Left kidney (tissue), 2 donors: ENCODE measurements around the gene ZSWIM8. TPM values are rescaled to one million over a fixed set of nuclear protein-coding genes. Genes with fewer than 3 reads are reported as not detected.
"Not testable (repeated sequence)": the region's sequence is repeated elsewhere in the genome, so short reads cannot be mapped to it uniquely, and the experiment has no call there.

Experiments
- DNase-seq: peaks from one replicate; pipeline ENCODE4 v3.0.0-alpha.2; 2013
- polyA plus RNA-seq: library from polyadenylated mRNA; unstranded; fragments of 120-200 nt; gene quantifications from one replicate; pipeline ENCODE4 v1.2.1, GENCODE V29; 2013; ENCODE audit not compliant: insufficient read length

ZSWIM8 gene
- polyA plus RNA-seq, 1 donor = 116 TPM

DNA sequence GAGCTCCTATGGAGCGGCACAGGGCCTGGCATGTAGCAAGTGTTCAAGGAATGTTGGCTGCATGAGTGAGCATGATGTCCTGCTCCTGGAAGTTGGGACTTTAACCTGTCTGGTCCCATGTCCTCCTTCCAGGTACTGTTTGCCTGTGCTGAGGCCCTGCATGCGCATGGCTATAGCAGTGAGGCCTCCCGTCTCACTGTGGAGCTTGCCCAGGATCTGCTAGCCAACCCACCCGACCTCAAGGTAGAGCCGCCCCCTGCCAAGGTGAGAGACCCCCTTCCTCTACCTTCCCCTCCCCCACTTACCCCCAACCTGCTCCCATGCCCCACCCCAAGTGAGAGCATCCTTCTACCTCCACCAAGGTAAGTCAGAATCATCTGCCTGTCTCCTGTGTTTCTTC lies 8.1 kb downstream of the ZSWIM8 start:
- DNase-seq = no peak

DNA sequence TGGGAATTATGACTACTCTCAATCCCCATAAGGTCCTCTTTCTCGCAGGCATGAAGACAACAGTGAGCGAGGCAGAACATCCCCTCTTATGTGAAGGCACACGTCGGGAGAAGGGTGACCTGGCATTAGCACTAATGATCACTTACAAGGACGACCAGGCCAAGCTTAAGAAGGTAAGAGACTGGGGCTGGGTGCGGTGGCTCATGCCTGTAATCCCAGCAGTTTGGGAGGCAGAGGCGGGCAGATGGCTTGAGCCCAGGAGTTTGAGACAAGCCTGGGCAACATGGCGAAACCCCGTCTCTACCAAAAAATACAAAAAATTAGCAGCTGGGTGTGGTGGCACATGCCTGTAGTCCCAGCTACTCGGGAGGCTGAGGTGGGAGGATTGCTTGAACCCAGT lies 10.1 kb downstream of the ZSWIM8 start:
- not testable (repeated sequence) for DNase-seq

DNA sequence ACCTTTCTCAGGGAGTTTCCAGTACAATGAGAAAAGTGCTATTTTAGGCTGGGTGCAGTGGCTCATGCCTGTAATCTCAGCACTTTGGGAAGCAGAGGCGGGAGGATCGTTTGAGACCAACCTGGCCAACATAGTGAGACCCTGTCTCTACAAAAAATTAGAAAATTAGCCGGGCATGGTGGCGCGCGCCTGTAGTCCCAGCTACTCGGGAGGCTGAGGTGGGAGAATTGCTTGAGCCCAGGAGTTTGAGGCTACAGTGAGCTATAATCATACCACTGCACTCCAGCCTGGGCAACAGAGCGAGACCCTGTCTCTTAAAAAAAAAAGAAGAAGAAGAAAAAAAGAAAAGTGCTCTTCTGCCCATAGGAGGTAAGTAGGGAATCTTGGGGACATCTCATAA lies 10.6 kb downstream of the ZSWIM8 start:
- DNase-seq = not testable (repeated sequence)

DNA sequence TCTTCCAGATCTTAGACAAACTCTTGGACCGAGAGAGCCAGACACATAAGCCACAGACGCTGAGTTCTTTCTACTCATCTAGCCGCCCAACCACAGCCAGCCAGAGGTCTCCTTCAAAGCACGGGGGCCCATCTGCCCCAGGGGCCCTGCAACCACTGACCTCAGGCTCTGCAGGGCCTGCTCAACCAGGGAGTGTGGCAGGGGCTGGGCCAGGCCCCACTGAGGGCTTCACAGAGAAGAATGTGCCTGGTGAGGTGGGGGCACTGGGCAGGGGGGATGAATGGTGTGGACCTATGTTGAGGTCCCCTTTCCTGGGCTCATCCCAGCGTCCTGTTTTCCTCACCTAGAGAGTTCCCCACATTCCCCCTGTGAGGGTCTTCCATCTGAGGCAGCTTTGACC lies 11.4 kb downstream of the ZSWIM8 start:
- DNase-seq = no peak

DNA sequence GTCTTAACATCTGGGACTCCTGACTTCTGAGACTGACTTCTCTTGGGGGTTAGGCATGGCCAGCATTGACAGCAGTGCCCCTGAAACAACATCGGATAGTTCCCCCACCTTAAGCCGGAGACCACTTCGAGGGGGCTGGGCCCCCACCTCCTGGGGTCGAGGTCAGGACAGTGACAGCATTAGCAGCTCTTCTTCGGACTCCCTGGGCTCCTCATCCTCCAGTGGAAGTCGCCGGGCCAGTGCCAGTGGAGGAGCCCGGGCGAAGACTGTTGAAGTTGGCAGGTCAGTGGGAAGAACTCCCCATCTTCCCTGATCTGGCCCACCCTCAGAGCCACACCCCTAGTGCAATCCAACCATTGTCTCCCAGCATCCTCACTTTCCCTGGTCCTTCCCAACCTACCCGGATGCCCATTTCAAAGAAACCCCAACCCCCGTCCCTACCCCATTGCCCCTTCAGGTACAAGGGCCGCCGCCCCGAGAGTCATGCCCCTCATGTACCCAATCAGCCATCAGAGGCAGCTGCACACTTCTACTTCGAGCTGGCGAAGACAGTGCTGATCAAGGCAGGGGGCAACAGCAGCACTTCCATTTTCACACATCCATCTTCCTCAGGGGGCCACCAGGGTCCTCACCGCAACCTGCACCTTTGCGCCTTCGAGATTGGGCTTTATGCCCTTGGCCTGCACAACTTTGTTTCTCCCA lies 12.1 kb downstream of the ZSWIM8 start:
- no peak for DNase-seq

DNA sequence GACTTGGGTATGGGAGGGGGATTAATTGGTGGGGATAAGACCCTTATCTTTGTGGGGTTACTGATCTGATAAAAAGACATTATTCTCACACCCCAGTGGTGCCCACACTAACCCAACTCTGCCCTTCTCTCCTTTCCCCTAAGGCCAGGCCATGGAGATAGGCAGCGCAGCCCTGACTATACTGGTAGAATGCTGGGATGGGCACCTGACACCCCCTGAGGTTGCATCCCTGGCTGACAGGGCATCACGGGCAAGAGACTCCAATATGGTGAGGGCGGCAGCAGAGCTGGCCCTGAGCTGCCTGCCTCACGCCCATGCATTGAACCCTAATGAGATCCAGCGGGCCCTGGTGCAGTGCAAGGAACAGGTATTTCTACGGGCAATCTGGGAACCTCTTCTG lies 12.7 kb downstream of the ZSWIM8 start:
- DNase-seq = no peak

DNA sequence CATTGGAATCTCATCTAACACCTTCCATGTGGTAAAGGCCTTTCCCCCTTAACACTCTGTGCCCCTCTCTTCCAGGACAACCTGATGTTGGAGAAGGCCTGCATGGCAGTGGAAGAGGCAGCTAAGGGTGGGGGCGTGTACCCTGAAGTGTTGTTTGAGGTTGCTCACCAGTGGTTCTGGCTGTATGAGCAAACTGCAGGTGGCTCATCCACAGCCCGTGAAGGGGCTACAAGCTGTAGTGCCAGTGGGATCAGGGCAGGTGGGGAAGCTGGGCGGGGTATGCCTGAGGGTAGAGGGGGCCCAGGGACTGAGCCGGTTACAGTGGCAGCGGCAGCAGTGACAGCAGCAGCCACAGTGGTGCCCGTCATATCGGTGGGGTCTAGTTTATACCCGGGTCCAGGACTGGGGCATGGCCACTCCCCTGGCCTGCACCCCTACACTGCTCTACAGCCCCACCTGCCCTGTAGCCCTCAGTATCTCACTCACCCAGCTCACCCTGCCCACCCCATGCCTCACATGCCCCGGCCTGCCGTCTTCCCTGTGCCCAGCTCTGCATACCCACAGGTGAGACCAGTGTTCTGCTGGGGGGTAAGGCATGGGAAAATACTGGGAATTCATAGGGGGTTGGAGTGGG lies 13.6 kb downstream of the ZSWIM8 start:
- no peak for DNase-seq

DNA sequence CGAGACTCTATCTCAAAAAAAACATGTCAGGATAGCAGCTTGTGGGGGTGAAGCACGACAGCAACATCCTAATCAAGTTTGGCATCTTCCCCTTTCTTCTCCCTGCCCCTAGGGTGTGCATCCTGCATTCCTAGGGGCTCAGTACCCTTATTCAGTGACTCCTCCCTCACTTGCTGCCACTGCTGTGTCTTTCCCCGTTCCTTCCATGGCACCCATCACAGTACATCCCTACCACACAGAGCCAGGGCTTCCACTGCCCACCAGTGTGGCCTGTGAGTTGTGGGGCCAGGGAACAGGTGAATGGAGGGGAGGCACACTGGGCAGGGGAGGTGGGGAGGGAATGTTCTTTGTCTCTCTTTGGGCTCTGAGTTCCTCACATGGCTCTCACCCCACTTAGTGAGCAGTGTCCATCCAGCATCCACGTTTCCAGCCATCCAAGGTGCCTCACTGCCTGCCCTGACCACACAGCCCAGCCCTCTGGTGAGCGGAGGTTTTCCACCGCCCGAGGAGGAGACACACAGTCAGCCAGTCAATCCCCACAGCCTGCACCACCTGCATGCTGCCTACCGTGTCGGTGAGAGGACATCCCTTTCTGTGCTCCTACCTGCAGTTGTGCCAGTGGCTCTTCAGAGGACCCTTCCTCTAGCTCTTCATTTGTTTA lies 14.6 kb downstream of the ZSWIM8 start:
- no peak for DNase-seq

DNA sequence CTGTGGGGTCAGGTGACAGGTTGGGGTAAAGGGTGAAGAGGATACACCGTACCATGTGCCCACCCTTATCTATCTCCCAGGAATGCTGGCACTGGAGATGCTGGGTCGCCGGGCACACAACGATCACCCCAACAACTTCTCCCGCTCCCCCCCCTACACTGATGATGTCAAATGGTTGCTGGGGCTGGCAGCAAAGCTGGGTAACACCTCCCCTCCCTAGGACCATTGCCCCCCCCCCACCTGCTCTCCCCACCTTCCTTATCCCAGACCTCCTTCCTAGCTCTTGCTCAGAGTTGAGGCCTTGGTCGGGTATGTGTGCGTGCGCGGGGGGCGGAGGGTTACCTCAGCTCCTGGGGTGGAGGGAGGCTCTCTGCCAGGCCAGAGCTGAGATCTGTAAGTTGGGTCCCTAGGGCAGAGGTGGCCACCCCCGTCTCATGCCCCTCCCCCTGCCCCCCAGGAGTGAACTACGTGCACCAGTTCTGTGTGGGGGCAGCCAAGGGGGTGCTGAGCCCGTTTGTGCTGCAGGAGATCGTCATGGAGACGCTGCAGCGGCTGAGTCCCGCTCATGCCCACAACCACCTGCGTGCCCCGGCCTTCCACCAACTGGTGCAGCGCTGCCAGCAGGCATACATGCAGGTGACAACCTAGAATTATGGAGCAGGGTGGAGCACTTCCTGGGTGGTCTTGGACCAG lies 15.3 kb downstream of the ZSWIM8 start:
- DNase-seq = no peak

DNA sequence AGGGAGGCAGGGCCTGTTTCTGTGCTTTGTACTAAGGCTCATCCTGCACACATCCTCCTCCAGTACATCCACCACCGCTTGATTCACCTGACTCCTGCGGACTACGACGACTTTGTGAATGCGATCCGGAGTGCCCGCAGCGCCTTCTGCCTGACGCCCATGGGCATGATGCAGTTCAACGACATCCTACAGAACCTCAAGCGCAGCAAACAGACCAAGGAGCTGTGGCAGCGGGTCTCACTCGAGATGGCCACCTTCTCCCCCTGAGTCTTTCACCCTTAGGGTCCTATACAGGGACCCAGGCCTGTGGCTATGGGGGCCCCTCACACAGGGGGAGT lies 15.8 kb downstream of the ZSWIM8 start:
- DNase-seq = no peak

DNA sequence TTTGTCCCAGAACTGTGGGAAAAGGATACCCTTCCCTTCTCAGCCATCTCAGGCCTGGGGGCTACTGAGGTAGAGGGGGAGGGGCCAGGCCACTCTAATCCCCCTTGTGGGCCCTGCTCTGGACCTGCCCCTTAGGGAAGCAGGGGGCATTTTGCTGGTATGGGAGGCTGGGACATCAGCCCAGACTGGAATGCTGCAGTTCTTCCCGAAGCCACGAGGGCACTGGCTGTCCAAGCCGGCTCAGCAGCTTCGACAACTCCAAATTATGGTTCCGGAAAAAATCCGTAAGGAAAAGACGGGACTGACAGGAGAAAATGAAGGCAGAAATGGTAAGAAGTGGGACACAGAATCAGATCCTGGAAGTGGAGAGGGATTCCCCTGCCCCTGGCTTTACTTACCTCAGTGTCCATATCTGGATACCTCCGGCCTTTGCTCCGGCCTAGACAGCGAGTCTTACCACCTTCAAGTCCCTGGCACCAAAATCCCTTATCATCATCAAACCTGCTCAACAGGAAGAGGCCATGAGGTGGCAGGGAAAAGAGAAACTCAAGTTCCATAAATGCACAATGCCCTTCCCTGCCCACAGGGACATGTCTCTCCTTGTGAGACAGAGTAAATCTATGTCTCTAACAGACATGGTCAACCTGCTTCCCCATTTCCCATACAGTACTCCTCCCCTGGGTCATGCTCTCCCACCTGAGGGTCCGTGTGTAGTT lies 17.0 kb downstream of the ZSWIM8 start:
- DNase-seq = no peak

DNA sequence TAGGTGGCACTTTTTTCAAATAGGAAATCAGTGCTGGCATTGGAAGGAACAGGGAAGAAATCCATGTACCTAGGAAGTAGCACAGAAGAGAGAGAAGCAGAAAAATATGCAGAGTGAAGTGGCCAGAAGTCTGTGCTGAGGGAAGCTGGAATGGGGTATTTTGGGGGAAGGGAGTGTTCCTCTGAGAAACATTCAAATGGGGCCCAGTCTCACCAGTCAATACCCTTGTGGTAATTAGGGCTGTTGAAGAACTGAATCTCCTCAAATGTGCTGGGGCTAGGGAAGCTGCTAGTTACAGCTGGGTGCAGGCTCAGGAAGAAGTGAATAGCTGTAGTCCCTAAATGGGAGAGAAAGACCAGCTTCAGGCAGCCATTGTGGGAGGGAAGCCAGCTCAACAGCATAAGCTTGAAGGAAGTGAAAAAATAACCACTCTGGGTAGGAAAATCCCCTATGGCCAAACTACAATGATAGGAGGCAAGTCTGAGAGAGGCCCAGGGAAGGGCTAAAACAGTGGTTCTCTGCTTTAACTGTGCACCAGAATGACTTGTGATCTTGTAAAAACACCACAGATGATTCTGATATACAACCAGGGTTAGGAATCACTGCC lies 18.4 kb downstream of the ZSWIM8 start:
- DNase-seq = no peak

DNA sequence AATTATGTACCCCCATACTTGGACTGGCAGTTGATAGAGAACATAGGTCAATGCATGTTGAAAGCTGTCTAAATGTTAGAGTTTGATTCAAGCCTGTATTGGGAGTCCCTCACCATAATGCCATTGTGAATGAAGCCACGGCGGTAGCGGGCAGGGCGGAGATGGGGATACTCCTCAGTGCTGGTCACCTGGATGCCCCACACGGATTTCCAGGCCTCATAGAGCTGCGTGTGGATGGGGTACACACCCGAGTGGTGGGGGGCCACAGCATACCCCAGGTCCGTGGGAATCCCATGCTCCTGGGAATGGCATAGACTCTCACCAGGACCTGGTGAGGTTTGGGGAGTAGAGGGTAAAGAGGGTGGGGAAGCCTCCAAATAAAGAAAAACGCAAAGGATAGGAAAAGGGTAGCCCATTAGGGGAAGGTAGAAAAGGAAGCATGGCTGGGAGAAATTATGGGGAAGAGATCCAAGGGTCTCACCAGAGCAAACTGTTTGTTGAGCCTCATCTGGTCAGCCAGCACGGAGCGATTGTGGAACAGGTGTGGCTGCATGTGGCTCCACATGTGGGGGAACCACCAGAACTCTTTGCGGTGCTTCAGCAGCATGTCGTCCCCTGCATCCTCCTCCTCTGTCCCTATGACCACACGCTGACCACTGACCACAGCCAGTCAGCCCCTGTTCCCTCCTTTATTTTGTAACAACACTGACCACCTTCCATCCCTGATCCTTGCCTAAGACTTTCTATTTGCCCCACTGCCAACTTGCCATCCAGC lies 21.0 kb downstream of the ZSWIM8 start:
- DNase-seq = no peak

DNA sequence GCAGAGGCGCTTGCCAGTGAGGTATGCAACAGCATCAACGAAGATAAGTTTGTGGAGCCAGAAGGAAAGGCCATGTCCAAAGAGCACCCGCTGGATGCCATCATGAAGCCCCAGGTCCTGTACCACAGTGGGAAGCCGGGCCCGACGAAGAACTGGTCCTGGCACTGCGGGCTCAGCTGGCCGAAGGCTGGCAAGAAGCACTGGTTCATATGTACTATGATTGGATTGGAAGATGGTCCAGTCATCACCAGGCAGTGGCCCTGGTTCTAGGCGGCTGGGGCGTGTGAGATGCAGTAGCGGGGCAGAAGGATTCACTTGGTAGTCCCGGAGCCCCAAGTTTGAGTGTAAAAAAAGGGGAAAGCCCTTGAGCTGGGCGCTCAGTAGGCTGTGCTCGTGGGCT lies 22.1 kb downstream of the ZSWIM8 start:
- no peak for DNase-seq

DNA sequence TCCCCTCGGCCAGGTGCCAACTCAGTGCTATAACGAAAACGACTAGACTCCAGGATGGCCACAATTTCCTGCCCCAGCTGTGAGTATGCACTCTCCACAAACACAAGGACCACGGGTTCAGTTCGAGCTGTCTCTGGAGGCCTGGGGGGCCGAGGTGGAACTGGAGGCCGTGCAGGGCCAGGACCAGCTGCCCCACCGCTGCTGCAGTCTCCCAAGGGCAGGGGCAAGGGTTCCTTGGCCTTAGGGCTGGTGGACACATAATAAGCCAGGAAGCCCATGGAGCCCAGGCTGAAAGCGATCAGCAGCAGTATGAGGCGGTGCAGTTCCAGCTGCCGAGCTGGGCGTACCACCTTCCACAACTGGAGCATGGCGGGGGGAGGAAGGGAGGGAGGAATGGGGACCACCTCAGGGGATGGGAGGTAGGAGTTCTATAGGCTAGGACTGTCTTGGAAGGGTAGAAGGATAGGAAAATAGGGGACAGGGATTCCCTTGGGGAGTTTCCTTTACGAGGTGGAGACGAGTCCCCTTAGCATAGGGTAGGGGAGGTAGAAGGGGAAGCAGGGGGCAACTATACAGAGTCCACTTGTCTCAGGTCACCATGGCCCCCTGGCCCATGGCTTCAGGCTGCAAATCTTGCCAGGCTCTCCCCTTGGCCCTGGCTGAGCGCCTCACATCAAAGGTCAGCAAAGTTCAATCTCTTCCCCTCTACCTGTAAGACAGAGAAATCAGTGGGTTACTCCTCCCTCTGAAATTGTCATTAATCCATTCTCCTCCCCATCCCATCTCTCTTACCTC lies 22.8 kb downstream of the ZSWIM8 start:
- DNase-seq = no peak

DNA sequence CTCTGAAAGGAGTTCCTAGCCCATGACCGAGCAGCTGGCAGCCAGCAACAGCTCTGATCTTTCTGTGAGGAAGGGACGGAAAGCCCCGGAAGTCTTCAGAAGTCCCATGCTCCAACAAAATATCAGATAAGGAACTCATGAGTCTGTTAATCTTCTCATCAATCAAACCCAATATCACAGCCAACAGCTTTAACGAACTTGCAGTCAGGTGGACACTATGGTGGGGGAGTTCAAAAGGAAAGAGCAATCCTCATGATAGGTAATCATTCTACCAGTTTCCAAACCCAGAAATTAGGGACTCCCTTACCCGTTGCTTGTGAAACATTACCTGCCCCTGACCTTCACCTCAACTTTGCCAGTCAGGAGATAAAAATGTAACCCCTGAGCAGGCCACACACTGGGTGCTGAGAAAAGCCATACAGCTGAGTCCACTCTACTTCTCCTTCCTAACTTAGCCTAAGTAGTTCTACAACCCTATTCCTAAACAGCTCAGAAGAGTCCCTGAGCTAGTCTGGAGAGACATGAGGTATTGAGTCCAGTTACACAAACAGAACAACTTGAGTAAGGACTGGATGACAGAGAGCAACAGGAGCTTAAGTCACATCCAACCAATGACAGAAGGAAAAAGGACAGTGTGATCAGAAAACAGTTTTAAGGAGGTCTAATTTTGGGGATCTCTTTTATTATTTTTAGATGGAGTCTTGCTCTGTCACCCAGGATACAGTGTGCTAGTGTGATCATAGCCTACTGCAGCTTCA lies 23.8 kb downstream of the ZSWIM8 start:
- no peak for DNase-seq

DNA sequence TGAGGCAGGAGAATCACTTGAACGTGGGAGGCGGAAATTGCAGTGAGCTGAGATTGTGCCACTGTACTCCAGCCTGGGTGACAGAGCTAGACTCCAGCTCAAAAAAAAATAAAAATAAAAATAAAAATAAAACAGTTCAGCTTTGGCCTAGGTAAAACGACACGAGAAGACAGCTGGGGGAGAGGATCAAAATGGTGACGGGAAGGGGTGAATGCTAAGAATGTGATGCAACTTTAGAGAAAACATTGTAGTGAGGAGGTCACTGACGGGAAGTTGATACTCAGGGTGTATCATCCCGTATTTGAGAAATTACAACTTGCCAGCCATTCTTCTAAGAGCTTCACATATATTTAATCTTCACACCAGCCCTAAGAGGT lies 24.9 kb downstream of the ZSWIM8 start:
- DNase-seq = no peak

DNA sequence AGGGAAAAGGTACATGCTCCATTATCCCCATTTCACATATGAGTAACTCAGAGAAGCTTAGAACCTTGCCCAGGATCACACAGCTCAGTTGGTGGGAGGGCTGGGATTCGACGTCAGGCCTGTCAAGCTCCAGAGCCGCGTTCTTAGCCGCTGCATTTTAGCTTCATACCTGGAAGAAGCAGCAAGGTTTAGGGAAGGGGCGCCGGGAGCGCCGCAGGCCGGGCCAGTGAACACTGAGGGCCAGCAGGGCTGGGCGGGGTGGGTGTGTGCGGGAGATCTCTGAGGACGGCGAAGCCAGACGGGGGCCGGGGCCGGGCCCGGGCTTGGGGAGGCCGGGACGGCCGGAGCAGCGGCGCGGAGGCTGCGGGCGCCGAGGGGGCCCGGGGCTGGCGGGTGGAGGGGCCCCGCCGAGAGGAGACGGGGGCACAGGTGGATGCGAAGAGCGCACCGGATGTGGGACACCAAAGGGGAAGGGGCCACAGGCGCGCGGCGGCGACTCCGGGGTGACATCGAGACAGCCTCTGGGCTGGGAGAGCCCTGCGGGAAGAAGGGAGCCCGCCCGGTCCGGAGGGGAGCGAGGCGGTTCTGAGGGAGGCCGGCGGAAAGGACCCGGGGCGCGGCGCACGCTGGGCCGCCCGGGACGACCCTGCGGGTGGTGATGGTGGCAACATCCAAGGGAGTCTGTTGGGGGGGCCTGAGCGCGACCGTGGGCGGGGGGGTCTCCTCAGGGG lies 25.5 kb downstream of the ZSWIM8 start:
- no peak for DNase-seq

DNA sequence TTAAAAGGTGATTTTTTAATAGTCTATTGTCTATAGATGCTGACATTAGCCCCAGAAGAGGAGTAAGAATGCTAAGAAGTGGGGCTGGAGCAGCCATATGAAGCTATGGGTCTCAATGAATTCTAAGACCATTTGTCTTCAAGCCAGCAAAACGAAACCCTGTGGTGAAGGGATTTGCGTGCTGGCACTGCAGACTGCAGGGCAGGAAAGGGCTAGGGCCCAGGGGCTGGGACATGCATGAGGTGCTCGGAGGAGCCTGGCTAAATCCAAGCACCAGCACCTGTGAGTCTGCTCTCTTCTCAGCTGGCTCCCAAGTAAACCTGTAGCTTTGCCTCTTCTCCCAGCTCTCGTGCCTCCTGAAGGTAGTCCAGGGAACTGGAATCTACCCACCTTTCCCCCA lies 27.3 kb downstream of the ZSWIM8 start:
- no peak for DNase-seq
